GM21786 (cell line): ENCODE results near the gene TACSTD2.
"Not testable (repeated sequence)": the region's sequence is repeated elsewhere in the genome, so short reads cannot be mapped to it uniquely, and the experiment has no call there.

ENCODE experiments used
- ATAC-seq: cut with Tn5 transposase; IDR thresholded peaks from one replicate; pipeline ENCODE4 v1.9.1; 2021; ENCODE audit not compliant: unreplicated experiment

The TACSTD2 gene

DNA sequence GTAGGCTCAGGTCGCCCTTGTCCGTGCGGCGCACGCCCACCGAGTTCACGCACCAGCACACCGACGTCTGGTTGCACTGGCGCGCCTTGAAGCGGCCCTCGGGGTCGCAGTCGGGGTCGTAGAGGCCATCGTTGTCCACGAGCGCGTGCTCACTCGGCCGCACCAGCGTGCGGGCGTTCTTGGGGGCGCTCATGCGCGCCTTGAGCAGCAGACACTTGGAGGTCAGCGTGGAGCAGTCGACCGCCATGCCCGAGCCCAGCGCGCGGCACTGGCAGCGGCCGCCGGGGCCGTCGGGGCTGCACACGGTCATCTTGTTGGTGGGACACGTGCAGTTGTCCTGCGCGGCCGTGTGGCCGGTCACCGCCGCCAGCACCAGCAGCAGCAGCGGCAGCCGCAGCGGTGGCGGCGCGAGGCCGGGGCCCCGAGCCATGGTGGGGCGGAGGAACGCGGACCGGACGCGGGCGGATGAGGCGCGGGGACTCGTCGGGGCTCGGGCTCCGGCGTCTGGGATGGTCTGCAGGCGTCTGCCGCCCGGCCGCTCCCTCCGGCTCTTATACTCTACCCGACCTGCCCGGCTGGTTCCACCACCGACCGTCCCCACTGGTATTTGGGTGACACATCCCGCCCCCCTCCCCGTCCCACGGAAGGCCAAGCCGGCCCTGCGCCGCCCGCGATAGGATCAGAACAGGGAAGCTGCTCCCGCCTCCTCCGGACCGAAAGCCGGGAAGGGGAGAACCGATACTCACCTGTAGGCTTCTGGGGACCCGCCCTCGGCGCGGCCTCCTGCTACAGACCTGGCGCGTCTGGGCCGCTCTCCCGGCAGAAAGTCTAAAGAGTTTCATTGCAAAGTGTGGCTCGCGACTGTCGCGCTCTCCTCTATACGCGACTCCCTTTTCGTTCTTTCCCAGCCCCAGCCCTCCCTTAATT, at the start of gene TACSTD2:
Gene TACSTD2, minus strand, starts transcription at position 526 of the 927 bp plus-strand sequence. Its CDS starts 96 bp downstream, at position 430.
- no peak for ATAC-seq

- ATAC-seq = no peak
Observed at GRCh38 chr1:58626293-58626692, 49.2 kb upstream of the TACSTD2 start.

- ATAC-seq = not testable (repeated sequence)
Observed at GRCh38 chr1:58623259-58623658, 46.2 kb upstream of the TACSTD2 start.

GRCh38 chr1:58622571-58622970, 45.5 kb upstream of the TACSTD2 start:
- ATAC-seq = no peak

DNA sequence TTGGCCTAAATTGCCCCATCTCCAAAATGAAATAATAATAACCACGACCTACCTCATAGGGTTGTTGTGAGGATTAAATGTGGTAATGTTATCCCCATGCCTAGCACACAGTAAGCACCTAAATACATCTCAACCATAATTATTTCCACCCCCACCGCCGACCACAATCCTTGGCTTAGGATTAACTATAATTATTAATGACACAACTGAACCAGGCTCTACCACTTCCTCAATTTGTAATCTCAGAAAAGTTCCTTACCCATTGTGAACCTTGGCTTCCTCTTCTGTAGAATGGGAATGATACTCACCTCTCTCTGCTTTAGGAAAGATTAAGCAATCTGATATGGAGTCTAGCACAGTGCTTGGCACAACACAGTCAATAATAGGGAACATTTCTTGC, 44.3 kb upstream of the TACSTD2 start:
- no peak for ATAC-seq

GRCh38 chr1:58620926-58621325, 43.9 kb upstream of the TACSTD2 start:
- ATAC-seq = no peak

GRCh38 chr1:58620259-58620658, 43.2 kb upstream of the TACSTD2 start:
- no peak for ATAC-seq

GRCh38 chr1:58619286-58620054, 42.4 kb upstream of the TACSTD2 start:
- no peak for ATAC-seq

- ATAC-seq = no peak
Observed at GRCh38 chr1:58618303-58618702, 41.3 kb upstream of the TACSTD2 start.

DNA sequence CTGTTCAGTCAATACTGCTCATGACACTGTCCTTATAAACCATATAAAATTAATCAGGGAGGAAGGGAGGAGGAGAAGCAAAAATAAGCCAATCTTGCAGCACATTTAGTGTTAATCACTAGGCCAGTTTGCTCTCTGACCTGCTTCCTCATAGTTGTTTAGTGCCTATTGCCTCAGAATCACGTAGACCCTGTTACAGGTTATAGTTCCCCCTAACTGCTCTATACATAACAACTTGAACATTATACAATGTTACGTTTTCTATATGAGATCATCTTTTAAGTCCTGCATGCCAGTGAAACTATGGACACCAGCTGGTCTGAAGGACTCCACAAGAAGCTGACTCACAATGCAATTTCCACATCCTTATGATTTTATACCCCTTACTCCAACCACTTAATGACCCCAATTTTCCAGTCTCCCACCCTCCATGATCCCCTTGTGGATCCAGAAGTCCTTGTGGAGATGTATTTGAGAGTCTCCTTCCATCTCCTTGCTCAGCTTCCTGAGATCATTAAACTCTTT, 34.9 kb upstream of the TACSTD2 start:
- ATAC-seq = no peak

GRCh38 chr1:58608945-58609344, 31.9 kb upstream of the TACSTD2 start:
- no peak for ATAC-seq

DNA sequence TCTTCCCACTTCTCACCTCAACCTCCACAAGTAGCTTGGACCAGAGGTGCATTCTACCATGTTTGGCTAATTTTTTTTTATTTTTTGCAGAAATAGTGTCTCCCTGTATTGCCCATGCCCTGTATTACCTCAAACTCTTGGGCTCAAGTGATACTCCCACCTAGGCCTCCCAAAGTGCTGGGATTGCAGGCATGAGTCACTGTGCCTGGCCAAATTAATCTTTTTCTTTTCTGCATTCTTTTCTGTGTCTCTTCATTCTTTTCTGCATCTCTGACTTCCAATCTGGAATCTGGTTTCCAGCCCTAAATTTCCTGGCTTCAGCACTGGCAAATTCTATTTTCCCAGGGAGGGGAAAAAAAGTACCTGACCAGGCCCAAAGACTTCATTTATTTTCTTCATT, 31.2 kb upstream of the TACSTD2 start:
- ATAC-seq = no peak

DNA sequence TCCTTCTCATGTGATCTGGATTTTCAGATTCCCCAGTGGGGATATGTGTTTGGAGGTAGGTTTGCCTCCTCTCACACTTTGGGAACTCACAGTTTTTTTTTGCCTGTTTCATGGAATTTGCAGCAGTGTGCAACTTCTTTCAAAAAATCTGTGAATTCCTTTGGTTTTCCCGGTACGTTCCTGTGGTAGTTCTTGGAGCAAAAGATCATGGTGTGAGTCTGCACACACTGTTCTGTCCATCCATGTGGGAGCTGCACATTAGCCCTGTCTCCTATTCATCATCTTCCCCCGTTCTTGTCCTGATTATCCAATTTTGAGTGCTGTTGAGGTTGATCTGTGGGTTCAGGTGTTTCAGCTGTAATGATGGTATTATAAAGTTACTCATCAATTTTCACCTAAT, 30.3 kb upstream of the TACSTD2 start:
- ATAC-seq = no peak

GRCh38 chr1:58601921-58602320, 24.9 kb upstream of the TACSTD2 start:
- not testable (repeated sequence) for ATAC-seq

DNA sequence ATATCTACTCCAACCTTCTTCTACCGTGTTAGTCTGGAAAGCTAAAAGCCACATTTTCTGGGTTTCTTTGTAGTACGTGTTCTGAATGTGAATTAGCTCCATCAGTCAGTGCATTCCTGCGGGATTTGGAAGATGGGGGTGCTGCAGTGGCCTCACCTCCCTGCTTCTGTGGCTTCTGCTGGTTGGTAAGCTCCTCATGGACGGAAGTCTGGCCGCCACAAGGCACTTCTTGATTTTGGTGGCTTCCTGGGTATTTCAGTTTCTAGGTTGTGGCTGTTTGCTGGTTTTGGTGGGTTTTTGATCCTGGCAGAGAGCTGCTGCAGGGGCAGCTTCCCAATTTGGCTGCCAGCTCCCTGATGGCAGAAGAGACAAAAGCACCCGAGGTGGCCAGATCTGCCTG, 20.9 kb upstream of the TACSTD2 start:
- ATAC-seq = no peak

- no peak for ATAC-seq
Observed at GRCh38 chr1:58597076-58597475, 20.0 kb upstream of the TACSTD2 start.

GRCh38 chr1:58596631-58597052, 19.6 kb upstream of the TACSTD2 start:
- ATAC-seq = no peak

DNA sequence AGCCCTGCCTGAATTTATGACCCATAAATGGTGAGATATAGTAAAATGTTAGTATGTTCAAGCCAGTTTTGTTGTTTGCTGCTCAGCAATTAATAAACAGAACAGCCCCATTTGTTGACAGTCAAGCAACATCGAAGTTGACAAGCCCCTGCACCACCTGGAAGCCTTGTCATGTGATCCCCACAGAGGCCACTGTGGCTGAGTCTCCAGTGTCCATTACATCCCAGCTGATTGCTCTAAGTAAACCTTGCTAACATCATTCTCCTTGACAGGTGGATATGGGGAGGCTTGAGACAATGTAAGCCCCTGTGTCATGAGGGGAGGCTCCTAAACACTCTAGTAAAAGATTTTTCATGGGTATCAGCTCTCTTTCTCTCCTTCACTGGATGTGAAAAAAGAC, 17.5 kb upstream of the TACSTD2 start:
- no peak for ATAC-seq

DNA sequence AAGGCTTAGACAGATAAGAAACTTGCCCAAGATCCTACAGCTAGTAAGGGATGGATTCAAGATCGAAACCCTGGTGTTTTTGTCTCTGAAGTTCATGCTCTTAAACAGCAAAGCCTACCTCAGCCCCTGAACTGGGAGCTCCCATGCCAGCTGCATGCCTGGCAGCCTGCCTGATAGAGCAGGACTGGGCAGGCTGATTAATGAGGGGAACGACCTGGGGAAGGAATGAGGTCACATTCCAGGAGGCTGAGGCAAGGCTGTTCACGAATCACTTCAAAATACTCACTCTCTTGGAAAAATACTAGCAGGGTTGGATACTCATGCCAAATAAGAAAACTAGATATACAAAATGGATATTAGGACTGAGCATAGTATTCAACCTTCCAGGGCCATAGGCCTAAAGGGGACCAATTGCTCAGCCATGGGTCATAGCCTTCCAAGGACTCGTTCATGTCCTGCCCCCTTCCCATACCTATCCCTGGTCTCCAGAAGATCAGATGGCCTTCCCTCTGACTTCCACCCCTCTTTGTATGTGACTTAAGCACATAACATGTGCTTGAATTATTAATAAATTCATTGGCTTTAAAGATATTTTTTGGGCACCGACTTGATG, 15.6 kb upstream of the TACSTD2 start:
- no peak for ATAC-seq

GRCh38 chr1:58591806-58592205, 14.8 kb upstream of the TACSTD2 start:
- no peak for ATAC-seq

DNA sequence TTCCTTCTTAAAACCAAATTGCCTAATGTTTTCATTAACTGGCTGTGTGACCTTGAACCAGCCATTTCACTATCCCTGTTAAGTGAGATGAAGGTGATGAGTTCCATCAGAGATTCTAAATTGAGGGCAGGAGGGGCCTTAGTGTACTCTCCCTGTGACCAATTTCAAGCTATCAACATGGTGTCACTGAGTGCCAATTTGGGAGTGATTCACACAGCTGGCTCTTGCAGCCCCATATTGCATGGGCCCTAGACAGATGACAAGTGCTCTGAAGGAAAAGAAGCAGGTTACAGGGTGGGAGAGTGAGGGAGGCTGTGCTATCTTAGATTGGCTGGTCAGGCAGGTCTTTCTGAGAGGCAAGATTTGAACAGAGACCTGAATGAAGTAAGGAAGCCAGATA, 13.0 kb upstream of the TACSTD2 start:
- ATAC-seq = no peak
